RWPE2 (cell line): ENCODE data around the gene ORM1.
A peak's percentile ranks its signal among the peaks of the same experiment; 100 is the strongest.

Experiments
- ATAC-seq: fragments of 200-7000 bp; cut with Tn5 transposase; 3 replicates; pipeline ENCODE4 v1.9.1; 2021; ENCODE audit warnings: low read depth
- DNase-seq: peaks from one replicate; pipeline ENCODE4 v3.0.0-alpha.2; 2020; ENCODE audit warnings: low spot score
- H3K27ac ChIP-seq: fragments of 450-650 bp; 2 replicates; pipeline ENCODE4 v1.5.1; 2017; ENCODE audit warnings: mild to moderate bottlenecking; ENCODE audit not compliant: poor library complexity, severe bottlenecking
- H3K27me3 ChIP-seq: fragments of 250-450 bp; sonication (Bioruptor Pico); 2 replicates; pipeline ENCODE4 v1.5.1; 2021; ENCODE audit warnings: mild to moderate bottlenecking, moderate library complexity; ENCODE audit not compliant: insufficient read depth, poor library complexity, severe bottlenecking
- H3K36me3 ChIP-seq: fragments of 250-450 bp; sonication (Bioruptor Pico); 2 replicates; pipeline ENCODE4 v1.5.1; 2020; ENCODE audit warnings: low read depth, mild to moderate bottlenecking, moderate library complexity
- H3K4me1 ChIP-seq: fragments of 250-450 bp; sonication (Bioruptor Pico); 2 replicates; pipeline ENCODE4 v1.5.1; 2021; ENCODE audit warnings: mild to moderate bottlenecking, moderate library complexity; ENCODE audit not compliant: insufficient read depth, poor library complexity, severe bottlenecking
- H3K4me3 ChIP-seq: fragments of 250-450 bp; sonication (Bioruptor Pico); 2 replicates; pipeline ENCODE4 v1.5.1; 2021; ENCODE audit warnings: mild to moderate bottlenecking, moderate library complexity; ENCODE audit not compliant: severe bottlenecking
- H3K9me3 ChIP-seq: fragments of 250-450 bp; sonication (Bioruptor Pico); 2 replicates; pipeline ENCODE4 v1.5.1; 2021; ENCODE audit warnings: mild to moderate bottlenecking, moderate library complexity; ENCODE audit not compliant: severe bottlenecking
- CTCF ChIP-seq: fragments of 450-650 bp; IDR thresholded peaks from one replicate; pipeline ENCODE4 v1.5.1; 2017; ENCODE audit warnings: mild to moderate bottlenecking, moderate library complexity; ENCODE audit not compliant: poor library complexity, severe bottlenecking

The ORM1 gene

DNA sequence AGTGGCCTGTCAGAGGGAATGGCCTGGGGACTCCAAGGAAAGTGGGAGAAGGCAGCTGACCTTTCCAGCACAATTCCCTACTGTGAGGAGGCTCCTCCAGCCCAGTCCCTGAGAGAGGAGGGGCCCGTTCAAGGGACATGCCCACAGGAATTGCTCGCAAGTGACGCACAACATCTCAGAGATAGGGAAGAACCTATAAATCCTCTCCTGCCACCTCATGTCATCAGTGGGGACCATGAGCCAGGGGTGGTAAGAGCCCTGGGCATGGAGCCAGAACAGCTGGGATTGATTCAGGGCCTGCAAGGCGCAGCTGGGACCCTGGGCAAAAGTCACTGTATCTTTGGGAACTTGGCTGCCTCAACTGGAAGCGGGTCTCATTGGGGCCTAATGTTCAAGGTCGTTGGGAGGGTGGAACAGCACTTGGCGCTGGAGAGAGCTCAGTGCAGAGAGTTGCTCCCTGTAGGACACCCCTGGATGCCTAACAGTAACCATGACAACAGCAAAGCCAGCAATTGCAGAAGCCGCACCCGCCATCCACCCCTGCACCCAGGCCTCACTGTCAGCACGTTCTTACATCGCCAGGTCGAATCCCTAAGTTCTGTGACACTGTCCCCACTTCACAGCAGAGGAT is 41.3 kb upstream of the ORM1 start:
- ATAC-seq (no peak), DNase-seq (peak; percentile 30)
- H3K27ac ChIP-seq = no peak overlapping the region
- peaks cover 53% of the 10 kb centered on the region for H3K4me1 ChIP-seq
- no peaks in the 10 kb centered on the region for H3K27me3 ChIP-seq
- TF ChIP-seq CTCF = no peak
- H3K9me3 ChIP-seq = no peaks in the 10 kb centered on the region
- H3K4me3 ChIP-seq = no peak overlapping the region
- no peaks in the 10 kb centered on the region for H3K36me3 ChIP-seq

DNA sequence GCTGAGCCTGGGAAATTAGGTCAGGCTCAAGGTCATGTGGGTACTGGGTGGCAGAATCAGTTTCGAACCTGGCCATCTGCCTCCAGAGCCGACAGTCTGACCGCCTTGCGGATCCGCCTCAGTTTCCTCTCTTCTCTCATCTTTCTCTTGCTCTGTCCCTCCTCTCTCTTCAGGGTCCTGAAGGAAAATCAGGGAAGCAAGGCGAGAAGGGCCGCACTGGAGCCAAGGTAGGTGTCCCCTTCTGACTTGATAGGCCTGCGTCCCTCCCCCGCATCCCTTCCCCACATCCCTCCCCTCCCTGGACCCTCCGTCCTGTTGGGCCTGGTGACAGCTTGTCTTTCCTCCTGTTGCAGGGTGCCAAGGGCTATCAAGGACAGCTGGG is 40.8 kb upstream of the ORM1 start:
- DNase-seq = peak; percentile 31
- H3K27me3 ChIP-seq = no peaks in the 10 kb centered on the region
- H3K4me1 ChIP-seq = peaks cover 48% of the 10 kb centered on the region
- TF ChIP-seq CTCF = no peak
- no peak for ATAC-seq
- H3K27ac ChIP-seq = peak overlapping the region; percentile 35
- H3K4me3 ChIP-seq = no peak overlapping the region
- no peaks in the 10 kb centered on the region for H3K9me3 ChIP-seq
- no peaks in the 10 kb centered on the region for H3K36me3 ChIP-seq

DNA sequence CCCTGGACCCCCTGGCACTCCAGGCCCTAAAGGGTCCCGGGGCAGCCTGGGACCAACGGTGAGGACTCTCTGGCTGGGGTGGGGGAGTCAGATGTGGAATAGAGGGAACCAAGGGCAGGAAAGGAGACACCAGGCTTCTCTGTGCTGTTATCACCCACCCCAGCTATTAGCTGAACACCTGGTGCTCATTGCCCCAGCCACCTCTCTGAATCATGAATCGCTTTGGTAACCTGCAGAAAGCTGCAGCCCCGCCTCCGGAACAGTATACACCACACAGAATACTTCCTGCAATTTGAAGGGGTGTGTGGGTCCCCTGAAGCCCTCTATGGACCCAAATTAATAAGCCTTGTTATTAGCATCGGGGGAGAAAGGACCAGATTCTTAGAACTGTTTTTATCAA is 40.4 kb upstream of the ORM1 start:
- DNase-seq = peak; percentile 19
- no peak overlapping the region for H3K4me3 ChIP-seq
- ATAC-seq = peak; percentile 41; the same call in 2 of the 3 replicates
- no peaks in the 10 kb centered on the region for H3K27me3 ChIP-seq
- no peaks in the 10 kb centered on the region for H3K9me3 ChIP-seq
- TF ChIP-seq CTCF = no peak
- H3K4me1 ChIP-seq = peaks cover 44% of the 10 kb centered on the region
- peak overlapping the region; percentile 35 for H3K27ac ChIP-seq
- H3K36me3 ChIP-seq = no peaks in the 10 kb centered on the region

DNA sequence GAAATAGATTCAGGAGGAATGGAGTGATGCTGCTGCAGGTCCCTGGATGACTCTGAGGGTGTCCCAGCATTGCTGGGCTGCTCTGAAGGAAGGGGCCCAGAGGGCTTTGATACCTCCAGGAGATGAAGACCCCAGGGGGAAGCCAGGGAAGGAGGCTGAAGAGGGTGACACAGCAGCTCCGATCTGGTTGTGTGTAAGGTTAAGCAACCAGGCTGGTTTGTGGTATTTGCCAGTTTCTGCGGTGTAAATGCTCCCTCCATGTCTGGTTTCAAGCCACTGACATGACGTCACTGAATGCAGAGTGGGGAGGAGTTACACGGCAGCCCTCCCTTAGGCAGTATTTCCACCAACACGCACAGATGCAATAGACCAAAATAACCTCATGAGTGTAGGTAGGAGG is 40.0 kb upstream of the ORM1 start:
- H3K4me1 ChIP-seq = peaks cover 41% of the 10 kb centered on the region
- H3K27ac ChIP-seq = peak overlapping the region; percentile 35
- TF ChIP-seq CTCF = no peak
- no peaks in the 10 kb centered on the region for H3K36me3 ChIP-seq
- no peak overlapping the region for H3K4me3 ChIP-seq
- no peaks in the 10 kb centered on the region for H3K27me3 ChIP-seq
- ATAC-seq = peak; percentile 36
- no peaks in the 10 kb centered on the region for H3K9me3 ChIP-seq
- DNase-seq = peak; percentile 32

DNA sequence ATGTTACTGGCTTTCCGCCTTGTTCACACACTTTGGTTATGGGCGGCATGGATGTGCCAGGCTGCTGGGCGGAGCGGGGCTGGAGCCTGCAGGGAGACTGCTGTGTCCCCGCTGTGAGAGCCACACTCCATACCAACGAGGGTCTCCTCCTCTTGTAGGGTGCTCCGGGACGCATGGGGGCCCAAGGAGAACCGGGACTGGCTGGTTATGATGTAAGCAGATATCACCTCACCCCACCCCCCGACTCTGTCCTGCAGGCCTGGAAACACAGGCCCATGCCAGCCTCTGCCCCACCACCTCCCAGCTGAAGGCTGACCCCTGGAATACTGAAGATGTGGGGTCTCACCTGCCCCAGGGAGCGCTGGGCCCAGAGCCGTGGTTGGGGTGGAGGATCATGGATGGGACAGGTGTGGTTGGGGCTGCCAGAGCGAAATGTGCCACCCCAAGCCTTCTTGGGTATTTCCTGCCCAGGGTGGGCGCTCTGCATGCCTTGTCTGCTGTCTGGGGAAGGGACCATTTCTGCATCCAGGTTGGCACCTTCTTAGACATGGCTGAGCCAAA is 39.3 kb upstream of the ORM1 start:
- no peak overlapping the region for H3K4me3 ChIP-seq
- no peak for TF ChIP-seq CTCF
- H3K9me3 ChIP-seq = no peaks in the 10 kb centered on the region
- ATAC-seq (no peak), DNase-seq (peak; percentile 47)
- peak overlapping the region; percentile 35 for H3K27ac ChIP-seq
- H3K27me3 ChIP-seq = no peaks in the 10 kb centered on the region
- no peaks in the 10 kb centered on the region for H3K36me3 ChIP-seq
- peaks cover 43% of the 10 kb centered on the region for H3K4me1 ChIP-seq
